HG03039 (cell line): ENCODE data around the gene GGTLC1.
"Not testable (repeated sequence)": the region's sequence is repeated elsewhere in the genome, so short reads cannot be mapped to it uniquely, and the experiment has no call there.

ENCODE experiments used
- ATAC-seq: cut with Tn5 transposase; IDR thresholded peaks from one replicate; pipeline ENCODE4 v1.9.1; 2021; ENCODE audit warnings: mild to moderate bottlenecking, moderate library complexity; ENCODE audit not compliant: unreplicated experiment

GGTLC1 gene

GRCh38 chr20:23995291-23995690 lies 6.7 kb upstream of the GGTLC1 start:
- ATAC-seq: not testable (repeated sequence)

- not testable (repeated sequence) for ATAC-seq
Measured at GRCh38 chr20:23994001-23994633, 5.5 kb upstream of the GGTLC1 start.

GRCh38 chr20:23993440-23993839 lies 4.9 kb upstream of the GGTLC1 start:
- not testable (repeated sequence) for ATAC-seq

GRCh38 chr20:23990296-23990695 lies 1.7 kb upstream of the GGTLC1 start:
- not testable (repeated sequence) for ATAC-seq

- ATAC-seq: not testable (repeated sequence)
Measured at GRCh38 chr20:23988966-23989365, 387 bp upstream of the GGTLC1 start.

GRCh38 chr20:23986716-23987115 lies 1.9 kb downstream of the GGTLC1 start:
- ATAC-seq: not testable (repeated sequence)

- not testable (repeated sequence) for ATAC-seq
Measured at GRCh38 chr20:23986310-23986709, 2.3 kb downstream of the GGTLC1 start.

- ATAC-seq: not testable (repeated sequence)
Measured at GRCh38 chr20:23985790-23986225, 2.8 kb downstream of the GGTLC1 start.

- not testable (repeated sequence) for ATAC-seq
Measured at GRCh38 chr20:23985066-23985789, 3.4 kb downstream of the GGTLC1 start.

GRCh38 chr20:23984476-23985023 lies 4.0 kb downstream of the GGTLC1 start:
- not testable (repeated sequence) for ATAC-seq

- not testable (repeated sequence) for ATAC-seq
Measured at GRCh38 chr20:23982112-23983018, 6.2 kb downstream of the GGTLC1 start.

- ATAC-seq: not testable (repeated sequence)
Measured at GRCh38 chr20:23981526-23981925, 7.1 kb downstream of the GGTLC1 start.

GRCh38 chr20:23981014-23981413 lies 7.6 kb downstream of the GGTLC1 start:
- ATAC-seq: not testable (repeated sequence)

GRCh38 chr20:23979899-23980811 lies 8.4 kb downstream of the GGTLC1 start:
- ATAC-seq: not testable (repeated sequence)

- not testable (repeated sequence) for ATAC-seq
Measured at GRCh38 chr20:23979380-23979779, 9.2 kb downstream of the GGTLC1 start.

- not testable (repeated sequence) for ATAC-seq
Measured at GRCh38 chr20:23978457-23978856, 10.1 kb downstream of the GGTLC1 start.

GRCh38 chr20:23974966-23975365 lies 13.6 kb downstream of the GGTLC1 start:
- no peak for ATAC-seq

- ATAC-seq: no peak
Measured at GRCh38 chr20:23971310-23971709, 17.3 kb downstream of the GGTLC1 start.

GRCh38 chr20:23970049-23970448 lies 18.5 kb downstream of the GGTLC1 start:
- no peak for ATAC-seq

- ATAC-seq: no peak
Measured at GRCh38 chr20:23967616-23967979, 21.0 kb downstream of the GGTLC1 start.
